Measurements from ENCODE around the gene NKAIN4.

The NKAIN4 gene

DNA sequence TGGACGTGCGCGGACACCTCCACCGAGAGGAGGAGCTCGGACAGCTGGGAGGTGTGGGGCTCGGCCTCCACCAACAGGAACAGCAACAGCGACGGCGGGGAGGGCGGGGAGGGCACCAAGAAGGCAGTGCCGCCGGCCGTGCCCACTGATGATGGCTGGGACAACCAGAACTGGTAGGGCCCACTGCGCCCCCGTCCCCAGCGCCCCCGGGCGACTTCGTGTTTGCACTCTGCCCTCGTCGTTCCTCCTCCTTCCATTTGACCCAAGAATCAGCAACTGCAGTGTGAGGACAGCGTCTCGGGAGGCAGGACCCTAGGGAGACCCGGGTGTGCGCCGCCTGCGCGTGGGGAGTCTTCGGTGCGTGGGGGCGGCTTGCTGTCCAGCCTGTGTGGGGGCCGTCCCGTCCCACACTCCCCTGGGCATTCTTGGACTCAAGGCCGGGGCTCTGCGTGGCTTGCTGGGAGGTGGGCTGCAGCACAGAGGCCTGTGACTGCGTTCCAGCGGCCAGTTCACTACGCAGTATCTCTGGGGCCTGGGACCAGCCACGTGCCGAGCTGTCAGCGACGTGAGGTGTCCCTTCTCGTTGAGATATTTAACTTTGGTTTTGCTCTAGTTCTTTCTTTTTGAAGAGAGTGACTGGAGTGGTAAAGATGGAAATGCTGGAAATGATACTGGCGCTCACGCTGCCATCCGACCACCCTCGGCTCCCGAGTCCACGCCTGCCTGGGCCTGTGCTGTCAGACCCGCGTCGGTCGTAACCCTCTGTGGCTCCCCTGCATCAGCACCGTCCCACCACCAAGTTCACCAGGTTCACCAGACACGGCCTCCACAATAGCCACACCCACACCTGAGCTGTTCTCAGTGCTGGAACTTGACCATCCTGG is 33.7 kb upstream of the NKAIN4 start:
- no peak for DNase-seq

DNA sequence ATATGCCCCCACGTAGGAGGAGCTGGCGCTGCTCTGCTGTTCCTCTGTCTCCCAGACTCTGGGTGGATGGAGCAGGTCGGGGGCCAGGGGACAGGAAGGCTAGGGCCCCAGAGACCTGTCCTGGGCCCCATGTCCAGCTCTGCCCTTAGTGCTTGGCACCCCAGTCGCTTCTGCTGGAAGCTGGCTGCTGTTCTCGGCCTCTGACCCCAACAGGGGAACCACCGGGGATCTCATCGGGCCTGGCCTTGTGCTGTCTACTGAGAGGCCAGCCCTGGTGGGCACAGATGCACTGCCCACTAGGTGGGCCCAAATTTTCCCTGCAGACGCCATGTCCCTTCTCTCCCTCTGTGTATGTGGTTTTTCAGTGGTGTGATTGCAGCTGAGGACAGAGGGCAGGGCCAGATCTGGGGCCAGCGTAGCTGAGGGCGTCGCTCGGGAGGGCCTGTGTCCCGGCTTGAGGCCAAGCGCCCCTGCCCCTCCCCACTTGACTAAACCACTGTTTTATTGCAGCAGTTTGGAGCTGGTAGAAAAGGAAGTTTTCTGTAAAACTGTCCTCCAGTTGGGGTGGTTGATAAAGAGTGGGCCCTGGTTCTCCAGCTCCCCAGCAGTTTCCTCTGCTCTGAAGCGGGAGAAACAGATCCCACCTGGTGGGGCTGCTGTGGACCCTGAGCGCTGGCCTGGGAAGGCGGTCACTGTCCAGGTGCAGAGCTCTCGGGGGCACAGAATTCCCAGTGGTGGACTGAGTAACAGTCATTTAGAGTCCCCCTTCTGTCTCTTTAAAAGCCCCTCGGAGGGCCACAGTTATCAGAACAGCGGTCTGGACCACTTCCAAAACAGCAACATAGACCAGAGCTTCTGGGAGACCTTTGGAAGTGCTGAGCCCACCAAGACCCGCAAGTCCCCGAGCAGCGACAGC is 32.8 kb upstream of the NKAIN4 start:
- DNase-seq = no peak

DNA sequence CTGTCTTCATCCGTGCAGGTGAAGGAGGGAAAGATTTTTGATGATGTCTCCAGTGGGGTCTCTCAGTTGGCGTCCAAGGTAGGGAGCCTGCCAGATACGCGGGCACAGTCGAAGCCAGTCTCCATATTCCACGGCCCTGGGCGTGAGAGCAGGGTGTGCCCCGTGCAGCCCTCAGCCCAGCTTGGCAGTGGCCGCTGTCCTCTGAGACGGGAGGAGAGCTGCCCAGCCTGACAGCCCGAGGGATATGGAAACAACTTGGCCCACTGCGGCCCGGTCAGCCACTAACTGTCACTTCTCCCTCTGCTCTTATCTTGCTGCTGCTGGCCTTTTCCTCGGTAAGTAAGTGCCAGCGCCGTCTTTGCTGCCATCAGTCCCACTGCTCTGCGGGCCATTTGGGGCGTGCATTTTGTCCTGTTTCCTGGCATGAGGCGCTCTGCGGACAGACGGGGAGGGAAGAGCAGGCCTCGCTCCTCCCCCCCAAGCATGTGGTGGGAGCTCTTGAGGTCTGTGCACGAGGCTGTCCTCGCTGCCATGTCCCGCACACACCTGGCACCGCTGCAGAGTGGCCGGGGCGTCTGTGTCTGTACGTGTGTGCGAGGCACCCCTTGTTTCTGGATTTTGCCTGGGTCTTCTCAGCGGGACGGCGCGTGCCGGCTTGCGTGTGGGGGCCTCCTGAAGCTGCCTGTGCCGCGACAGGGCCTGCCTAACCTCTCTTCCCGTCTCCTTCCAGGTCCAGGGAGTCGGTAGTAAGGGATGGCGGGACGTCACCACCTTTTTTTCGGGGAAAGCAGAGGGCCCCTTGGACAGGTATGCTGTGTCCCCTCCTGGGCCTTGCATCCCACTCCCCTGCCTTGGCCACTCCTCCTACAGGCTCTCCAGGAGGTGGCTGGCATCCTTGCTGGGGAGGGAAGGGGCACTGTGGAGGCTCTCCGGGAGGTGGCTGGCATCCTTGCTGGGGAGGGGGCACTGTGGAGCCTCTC is 31.7 kb upstream of the NKAIN4 start:
- no peak for DNase-seq

DNA sequence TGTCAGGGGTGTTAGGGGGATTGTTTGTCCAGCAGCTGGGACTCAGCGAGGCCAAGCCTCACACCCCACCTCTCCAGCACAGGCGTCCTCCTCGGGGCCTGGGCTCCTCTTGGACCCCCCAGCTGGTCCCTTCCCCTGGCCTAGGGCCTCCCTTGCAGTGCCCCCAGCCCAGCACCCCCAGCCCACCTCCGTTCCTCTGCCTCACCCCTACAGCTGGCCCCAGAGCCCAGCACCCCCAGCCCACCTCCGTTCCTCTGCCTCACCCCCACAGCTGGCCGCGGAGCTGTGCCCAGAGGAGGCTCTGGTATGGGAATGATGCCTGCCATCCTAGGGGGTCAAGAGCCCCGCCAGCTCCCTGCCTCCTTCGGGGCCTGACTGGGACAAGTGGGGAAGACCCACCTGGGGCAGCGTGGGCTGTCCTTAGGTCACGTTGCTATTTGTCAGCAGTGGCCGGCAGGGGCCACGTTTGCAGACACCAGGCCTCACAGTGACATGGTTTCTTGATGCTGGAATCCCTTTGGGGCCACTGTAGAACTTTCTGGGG is 30.8 kb upstream of the NKAIN4 start:
- no peak for DNase-seq

DNA sequence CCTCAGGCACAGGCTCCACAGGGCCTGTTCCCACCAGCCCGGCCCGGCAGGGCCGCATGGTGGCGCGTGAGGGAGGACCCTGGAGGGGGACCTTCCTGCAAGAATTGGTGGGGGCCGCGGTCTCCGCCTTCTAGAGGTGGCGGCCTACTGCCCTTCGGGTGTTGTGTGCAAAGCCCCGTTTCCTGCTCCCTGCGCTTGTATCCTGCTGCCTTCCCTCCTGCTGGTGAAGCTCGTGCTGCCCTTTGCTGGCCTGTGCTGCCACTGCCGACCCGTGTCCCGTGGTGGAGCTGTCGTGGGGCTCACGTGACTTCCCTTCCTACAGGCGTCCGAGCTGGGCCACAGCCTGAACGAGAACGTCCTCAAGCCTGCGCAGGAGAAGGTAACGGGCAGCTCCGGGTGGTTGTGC is 30.3 kb upstream of the NKAIN4 start:
- DNase-seq = no peak

DNA sequence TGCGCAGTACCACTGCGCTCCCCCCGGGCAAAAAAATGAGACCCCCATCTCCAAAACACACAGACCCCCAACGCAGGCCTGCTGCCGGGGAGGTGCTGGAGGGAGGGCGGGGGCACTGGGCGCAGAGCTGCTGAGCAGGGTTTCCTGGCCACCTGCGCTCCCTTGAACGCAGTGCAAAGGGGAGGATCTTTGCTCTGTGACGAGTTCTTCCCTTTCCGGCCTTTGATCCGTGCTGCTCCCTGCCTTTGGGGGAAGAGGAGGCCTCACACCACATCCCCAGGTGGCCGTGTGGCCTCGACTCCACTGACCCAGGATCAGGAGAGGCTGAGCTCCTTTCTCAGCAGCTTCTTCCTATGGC is 29.8 kb upstream of the NKAIN4 start:
- DNase-seq = no peak

DNA sequence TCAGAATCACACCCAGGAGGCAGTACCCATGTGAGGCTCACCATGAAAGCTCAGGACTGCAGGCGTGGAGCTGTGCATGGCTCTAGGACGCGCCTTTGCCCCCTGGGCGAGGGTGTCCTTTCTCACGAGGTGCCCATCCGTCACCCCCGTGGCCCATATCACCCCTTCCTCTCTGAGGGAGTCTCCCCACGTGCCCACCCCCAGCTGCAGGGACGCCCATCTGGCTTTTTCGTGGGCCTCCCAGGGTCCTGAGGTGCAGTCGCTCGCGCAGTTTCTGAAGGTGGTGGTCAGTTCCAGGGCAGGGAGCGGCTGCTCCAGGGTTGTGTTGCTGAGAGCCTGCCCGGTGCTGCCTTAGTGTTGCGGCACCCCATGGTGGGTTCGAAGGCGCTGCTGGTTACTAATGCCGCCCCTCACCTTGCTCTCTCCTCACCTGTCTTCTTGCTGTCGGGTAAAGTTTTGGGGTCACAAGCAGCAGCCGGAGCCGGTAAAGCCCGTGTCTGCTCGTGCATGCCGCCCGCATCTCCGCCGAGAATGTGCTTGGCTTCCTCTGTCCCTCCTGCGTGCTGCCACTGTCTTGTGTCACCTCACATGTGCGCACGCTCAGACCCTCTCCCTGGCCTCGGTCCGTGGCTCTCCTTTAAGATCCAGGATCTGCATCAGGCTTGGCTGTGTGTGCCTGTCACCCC is 29.3 kb upstream of the NKAIN4 start:
- no peak for DNase-seq

DNA sequence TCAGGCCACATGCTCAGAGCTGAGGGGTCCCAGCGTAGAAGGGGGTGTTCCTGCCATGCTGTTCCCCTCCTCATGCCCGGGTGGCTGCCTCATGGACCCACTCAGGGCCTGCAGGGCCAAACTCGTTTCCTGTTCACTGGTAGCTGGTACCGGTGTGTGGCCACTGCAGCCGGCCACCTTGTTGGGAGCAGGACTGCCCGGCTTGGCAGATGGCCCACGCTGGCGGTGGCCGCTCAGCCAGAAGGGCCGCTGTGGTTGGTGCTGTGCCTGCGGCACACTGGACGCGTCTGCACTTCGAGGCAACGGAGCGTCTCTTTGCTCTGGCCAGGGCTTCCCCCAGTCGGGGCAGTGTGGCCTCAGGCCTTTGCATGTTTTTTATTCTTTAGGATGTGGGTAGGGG is 28.7 kb upstream of the NKAIN4 start:
- DNase-seq = no peak

DNA sequence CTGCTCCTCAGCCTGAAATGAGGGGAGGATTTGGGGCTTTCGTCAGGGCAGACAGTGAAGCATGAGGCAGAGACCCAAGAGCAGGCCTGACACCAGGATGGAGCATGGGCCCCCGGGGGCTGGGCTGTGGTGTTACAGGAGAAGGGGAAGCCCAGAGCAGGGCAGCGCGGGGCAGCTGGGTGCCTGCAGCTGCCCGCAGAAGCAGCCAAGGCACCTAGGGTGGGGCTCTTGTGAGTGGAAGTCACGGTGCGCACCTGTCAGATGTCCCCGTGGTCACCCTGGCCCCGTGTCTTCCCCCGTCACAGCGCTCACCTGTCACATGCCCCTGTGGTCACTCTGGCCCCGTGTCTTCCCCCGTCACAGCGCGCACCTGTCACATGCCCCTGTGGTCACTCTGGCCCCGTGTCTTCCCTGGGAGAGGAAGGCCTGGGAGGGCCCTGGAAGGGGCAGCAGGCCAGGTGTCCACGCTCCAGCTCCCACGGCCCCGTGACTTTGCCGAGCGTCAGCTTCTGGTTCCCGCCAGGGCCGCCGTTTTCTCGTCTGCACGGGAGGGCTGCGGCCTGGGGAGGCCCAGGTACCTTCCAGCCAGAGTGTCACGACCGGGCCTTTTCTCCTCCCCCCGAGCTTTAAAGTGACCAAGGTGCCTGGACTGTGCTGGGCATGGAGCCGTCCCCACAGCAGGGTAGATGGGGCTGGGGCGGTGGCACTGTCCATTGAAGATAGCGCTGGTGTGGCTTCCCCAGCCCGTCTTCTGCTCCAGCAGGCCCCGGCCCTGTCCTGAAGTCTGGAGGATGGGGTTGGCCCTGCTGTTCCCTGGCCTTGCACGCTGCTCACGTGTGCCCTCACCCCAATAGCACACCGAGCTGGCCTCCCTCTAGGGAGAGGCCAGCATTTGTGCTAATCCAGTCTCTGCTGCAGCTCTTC is 27.7 kb upstream of the NKAIN4 start:
- no peak for DNase-seq

DNA sequence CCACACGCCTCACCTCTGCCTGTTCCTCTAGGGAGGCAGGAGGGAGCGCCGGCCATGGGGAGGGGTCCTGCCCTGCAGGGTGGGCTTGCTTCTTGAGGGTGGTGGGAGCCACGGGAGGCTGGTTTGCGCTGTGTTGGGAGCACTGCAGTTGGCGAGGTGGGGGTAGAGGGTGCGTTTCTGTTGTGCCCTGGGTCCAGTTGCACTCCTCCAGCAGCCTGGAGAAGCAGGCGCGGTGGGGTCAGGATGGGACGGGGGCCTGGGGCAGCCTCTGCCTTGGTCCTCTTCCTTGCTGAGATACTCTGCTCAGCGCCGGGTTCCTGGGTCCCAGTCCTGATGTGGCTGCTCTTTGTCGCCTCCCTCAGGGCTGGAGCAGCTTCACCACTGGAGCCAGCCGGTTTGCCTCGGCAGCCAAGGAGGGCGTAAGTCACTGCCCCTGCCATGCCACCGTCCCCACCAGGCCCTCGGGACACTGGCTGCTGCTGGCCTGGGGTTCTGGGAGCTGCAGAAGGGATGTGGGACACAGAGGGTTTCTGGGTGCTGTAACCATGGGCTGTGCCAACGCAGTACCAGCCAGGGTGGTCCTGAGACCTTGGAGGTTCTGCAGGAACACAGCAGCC is 26.8 kb upstream of the NKAIN4 start:
- DNase-seq = no peak

DNA sequence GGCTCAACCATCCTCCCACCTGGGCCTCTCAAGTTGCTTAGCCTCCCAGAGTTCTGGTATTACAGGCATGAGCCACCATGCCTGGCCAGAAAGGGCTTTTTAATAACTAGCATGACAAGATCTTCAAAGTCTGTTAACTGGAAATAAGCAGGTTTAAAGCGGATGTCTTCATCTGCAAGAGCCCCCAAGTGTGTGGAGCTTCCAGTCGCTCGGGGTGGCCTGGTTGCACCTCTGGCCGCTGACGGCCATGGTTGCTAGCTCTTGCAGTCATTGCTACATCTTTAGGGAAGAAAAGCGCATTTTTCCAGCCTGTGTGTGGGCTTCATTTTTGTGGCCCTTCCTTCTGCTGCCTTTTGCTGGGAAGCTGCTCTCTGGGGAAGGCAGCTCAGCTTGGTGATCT is 26.1 kb upstream of the NKAIN4 start:
- DNase-seq = no peak

DNA sequence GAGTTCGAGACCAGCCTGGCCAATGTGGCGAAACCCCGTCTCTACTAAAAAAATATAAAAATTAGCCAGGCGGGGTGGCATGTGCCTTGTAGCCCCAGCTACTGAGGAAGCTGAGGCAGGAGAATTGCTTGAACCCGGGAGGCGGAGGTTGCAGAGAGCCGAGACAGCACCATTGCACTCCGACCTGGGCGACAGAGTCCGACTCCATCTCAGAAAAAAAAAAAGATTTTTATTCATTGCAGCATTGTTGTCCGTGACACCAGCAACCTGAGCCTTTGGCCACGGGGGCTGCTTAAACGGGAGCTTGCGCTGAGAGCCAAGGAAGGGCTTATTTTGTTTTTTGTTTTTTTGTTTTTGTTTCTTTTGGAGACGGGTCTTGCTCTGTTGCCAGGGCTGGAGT is 25.7 kb upstream of the NKAIN4 start:
- no peak for DNase-seq

DNA sequence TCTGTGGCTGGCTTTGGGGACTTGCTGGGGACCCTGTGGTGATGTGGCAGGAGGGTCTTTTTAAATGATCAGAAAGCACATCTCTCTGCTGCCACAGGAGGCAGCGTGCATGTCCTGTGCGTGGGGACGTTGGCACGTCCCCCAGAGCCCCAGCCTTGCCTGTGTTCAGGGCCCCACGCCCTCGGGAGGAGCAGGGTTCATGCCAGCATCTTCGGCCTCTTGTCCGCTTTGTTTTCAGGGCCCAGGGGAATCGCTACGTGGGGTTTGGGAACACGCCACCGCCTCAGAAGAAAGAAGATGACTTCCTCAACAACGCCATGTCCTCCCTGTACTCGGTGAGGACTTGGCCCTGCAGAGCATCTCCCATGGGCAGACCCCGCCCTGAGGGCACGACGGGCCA is 24.4 kb upstream of the NKAIN4 start:
- DNase-seq = no peak

DNA sequence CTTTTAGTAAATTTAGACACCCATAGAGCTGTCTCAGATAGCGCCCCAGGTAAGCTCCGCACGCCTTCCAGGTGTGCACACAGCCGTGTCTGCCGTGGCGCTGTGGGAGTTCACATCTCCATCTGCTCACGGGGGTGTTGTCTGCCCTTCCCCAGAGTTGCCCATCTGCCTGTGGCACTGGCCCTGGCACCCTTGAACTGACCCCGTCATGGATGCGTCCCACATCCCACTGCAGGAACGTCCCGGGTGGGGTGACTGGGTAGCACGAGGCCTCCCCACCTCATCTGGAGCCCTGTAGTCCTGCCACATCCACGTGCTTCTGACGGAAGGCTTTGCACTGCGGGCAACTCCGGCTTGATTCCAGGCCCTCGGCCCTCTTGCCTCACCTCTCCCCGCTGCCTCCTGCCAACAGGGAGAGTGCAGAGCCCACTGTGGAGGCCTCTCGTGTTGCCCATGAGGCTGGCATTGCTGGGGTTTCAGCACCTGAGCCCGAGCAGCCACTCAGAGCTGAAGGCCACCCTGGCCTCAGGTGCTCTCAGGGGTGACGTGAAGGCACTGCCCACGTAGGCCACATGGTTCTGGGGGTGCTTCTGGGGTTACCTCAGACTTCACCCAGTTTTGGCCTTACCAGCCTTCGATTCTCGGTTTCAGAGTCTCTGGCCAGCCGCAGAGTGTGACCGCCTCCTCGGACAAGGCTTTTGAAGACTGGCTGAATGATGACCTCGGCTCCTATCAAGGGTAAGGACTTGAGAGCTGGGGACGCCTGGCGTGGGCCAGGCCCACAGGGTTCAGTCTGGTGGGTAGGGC is 23.4 kb upstream of the NKAIN4 start:
- no peak for DNase-seq

DNA sequence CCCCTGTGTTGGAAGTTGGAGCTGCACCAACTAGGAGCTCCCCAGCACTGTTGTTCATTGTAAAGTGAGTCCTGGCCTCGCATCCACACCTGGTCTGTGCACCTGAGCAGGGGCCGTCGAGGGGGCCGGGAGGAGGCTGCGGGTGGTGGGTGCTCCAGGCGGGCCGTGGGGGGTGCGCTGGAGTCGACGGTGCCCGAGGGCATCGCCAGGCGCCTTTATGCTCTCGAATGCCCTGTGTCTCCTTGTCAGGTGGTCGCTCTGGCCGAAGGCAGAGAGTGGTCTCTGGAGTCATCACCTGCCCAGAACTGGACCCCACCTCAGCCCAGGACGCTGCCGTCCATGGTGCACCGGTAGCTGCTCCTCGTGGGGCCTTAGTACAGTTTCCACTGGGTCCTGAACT is 22.7 kb upstream of the NKAIN4 start:
- no peak for DNase-seq

DNA sequence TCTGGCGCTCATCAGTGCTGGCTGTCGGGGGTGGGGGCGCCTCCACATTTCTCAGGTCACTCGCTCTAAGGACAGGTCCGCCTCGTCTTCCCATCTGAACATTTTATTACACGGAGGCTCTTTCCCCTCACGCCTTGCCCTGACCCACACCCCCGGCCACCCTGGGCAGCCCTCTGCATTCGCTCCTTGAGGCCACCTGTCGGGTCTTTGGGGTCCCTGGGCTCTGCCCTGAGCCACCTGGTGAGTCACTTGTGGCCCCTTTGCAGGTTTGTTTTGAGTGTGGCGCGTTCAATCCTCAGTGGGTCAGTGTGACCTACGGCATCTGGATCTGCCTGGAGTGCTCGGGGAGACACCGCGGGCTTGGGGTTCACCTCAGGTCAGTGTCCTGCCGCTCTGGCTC is 21.6 kb upstream of the NKAIN4 start:
- no peak for DNase-seq

DNA sequence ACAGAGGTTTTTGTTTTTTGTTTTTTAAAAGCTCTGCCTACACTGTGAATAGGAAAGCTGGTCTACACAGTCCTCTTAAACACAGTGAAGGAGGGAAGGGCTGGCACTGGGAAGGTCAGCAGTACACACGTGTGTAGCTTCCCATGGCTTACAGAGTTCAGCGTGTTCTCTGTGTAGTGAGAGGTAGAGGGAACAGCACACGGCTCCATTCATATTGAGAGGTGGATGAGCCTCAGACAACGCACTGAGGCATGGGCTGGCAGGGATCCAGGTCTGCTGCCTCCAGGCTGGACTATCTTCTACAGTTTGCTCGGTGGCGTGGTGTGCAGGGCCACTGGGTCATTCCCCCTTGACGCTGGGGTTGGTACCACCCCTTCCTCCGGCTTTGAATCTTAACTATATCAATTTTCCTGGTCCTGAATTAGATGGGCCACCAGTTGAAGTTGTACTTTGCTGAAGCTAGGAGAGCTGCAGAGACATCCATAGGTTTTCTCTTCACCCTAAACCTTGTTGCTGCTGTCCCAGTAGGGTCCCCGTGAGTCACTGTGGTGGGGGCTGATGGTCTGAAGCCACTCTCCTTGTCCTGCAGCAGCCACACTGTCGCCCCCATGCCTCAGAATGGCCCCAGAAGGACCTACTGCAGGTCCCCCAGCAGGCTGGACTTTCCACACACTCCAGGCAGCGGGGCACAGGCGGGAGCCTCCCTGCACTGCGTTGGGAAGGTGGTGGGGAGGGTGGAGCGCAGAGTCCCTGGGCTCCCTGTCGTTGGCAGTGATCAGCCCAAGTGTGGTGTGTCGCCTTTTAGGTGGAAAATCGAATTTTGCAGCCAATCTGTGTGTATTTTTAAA is 20.3 kb upstream of the NKAIN4 start:
- DNase-seq = no peak

DNA sequence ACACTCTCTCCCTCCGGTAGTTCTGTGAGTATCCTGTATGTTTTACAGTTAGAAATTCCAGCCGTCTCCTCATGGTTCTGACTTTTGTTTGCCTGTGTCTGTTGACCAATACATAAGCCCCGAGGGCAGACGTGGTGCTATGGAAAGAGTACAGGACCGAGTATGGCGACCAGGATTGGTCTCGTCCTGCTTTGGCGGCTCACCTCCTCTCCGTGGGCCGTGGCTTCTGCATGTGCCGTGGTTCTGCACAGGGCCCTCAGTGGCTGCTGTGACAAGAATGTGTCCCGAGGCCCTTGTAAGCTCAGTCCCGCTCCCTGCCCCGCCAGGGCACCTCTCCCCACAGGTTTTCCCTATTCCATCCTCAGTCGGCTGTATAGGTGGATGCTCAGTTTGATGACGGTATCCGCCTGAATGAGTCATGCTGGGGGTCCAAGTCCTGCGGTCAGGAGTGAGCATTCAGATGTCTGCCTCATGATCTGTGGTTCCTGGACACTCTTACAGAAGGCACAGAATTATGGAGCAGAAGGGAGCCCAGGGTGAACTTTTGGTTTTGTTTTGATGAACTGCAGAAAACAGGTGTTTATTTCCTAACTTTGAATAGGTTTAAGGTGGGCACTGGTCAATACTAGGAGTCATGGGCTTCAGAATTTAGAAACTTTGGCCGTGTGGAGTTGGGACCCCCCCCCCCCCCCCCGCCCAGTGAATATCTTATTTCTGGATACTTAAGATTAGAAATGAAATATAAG is 19.5 kb upstream of the NKAIN4 start:
- no peak for DNase-seq

All from NCI-H2081 treated with DMSO at 0.1 percent for 48 hours (cell line).